ENCODE results near the gene PPP1R16B.

- TF ChIP-seq CTCF (IDR thresholded peaks at IDR 0.05; ENCODE audit: low read depth, low read length) (no peak), EZH2phosphoT487 (IDR thresholded peaks at IDR 0.05; ENCODE audit: low read depth) (no peak)
Observed at GRCh38 chr20:38842558-38842981, 37.1 kb downstream of the PPP1R16B start.
